ENCODE data around the gene PTMS.

The PTMS gene

GRCh38 chr12:6723607-6724408 is 42.4 kb upstream of the PTMS start, which contains the start of gene COPS7A:
COPS7A (plus strand) TSS chr12:6724046; CDS start chr12:6724657, 611 bp downstream.
- Histone ChIP-seq H3K4ac (ENCODE audit: low read length) (no peak within 1 kb of the TSS), H3K4me2 (ENCODE audit: insufficient read depth, low read length, poor library complexity, severe bottlenecking) (peak within 1 kb of the TSS; percentile 88), H2BK12ac (ENCODE audit: low read length) (peak within 1 kb of the TSS; percentile 0), H3K14ac (ENCODE audit: low read length) (peak within 1 kb of the TSS; percentile 5), H3K36me3 (replicated peaks in 1 of 2; ENCODE audit: control insufficient read depth in 2 of 2, insufficient read depth in 2 of 2, low read length in 2 of 2) (peaks cover 6 to 23% of the 10 kb centered on the region in 2 donors), H3K79me1 (ENCODE audit: low read depth, low read length) (no peaks in the 10 kb centered on the region), H2BK15ac (ENCODE audit: low read length) (no peak within 1 kb of the TSS), H3K4me3 (ENCODE audit: low read length in 2 of 2) (peak within 1 kb of the TSS; percentile 76 to 80), H4K91ac (ENCODE audit: low read depth, low read length, poor library complexity) (no peak within 1 kb of the TSS), H2BK5ac (ENCODE audit: low read length) (no peak within 1 kb of the TSS), H3K18ac (ENCODE audit: low read length) (peak within 1 kb of the TSS; percentile 84), H3K23ac (ENCODE audit: low read depth, low read length, poor library complexity) (peak within 1 kb of the TSS; percentile 83), H2BK120ac (ENCODE audit: low read depth, low read length) (no peak within 1 kb of the TSS), H3K27ac (replicated peaks; ENCODE audit: low read length) (peak within 1 kb of the TSS; percentile 82), H4K8ac (ENCODE audit: low read depth, low read length) (no peak within 1 kb of the TSS), H3K9me3 (replicated peaks in 1 of 2; ENCODE audit: control insufficient read depth in 2 of 2, insufficient read depth in 1 of 2, low read depth in 1 of 2, low read length in 2 of 2) (no peaks in the 10 kb centered on the region), H2AFZ (ENCODE audit: low read length) (peak within 1 kb of the TSS; percentile 84), H2AK5ac (ENCODE audit: low read depth, low read length) (peak within 1 kb of the TSS; percentile 13), H3K9ac (ENCODE audit: low read depth, low read length, poor library complexity) (peak within 1 kb of the TSS; percentile 82), H3K27me3 (ENCODE audit: control insufficient read depth in 3 of 3, insufficient read depth in 3 of 3, low read depth in 1 of 3, low read length in 3 of 3) (no peaks in the 10 kb centered on the region), H3K4me1 (ENCODE audit: control insufficient read depth in 2 of 2, insufficient read depth in 1 of 2, low read depth in 1 of 2, low read length in 2 of 2) (peaks cover 3 to 5% of the 10 kb centered on the region in 2 donors)
- no CpG with 5 or more reads among the region's 49 CpGs for WGBS, 2 donors (ENCODE audit: extremely low coverage in 2 of 2, insufficient read length in 2 of 2, insufficient replicate concordance in 1 of 2)
- peak; percentile 96 for DNase-seq (ENCODE audit: low spot score)

GRCh38 chr12:6724409-6724797 is 41.8 kb upstream of the PTMS start:
- no peaks in the 10 kb centered on the region for H3K9me3 ChIP-seq (replicated peaks in 1 of 2; ENCODE audit: control insufficient read depth in 2 of 2, insufficient read depth in 1 of 2, low read depth in 1 of 2, low read length in 2 of 2)
- no peak overlapping the region for H3K4ac ChIP-seq (ENCODE audit: low read length)
- peak overlapping the region; percentile 5 for H3K14ac ChIP-seq (ENCODE audit: low read length)
- H4K8ac ChIP-seq (ENCODE audit: low read depth, low read length), result no peak overlapping the region
- peaks cover 10 to 29% of the 10 kb centered on the region in 2 donors for H3K36me3 ChIP-seq (replicated peaks in 1 of 2; ENCODE audit: control insufficient read depth in 2 of 2, insufficient read depth in 2 of 2, low read length in 2 of 2)
- H2AK5ac ChIP-seq (ENCODE audit: low read depth, low read length), result peak overlapping the region; percentile 13
- H3K79me1 ChIP-seq (ENCODE audit: low read depth, low read length), result peaks cover under 1% of the 10 kb centered on the region
- H3K9ac ChIP-seq (ENCODE audit: low read depth, low read length, poor library complexity), result peak overlapping the region; percentile 82
- H3K18ac ChIP-seq (ENCODE audit: low read length), result peak overlapping the region; percentile 49
- H2BK12ac ChIP-seq (ENCODE audit: low read length), result peak overlapping the region; percentile 0
- H3K4me1 ChIP-seq (ENCODE audit: control insufficient read depth in 2 of 2, insufficient read depth in 1 of 2, low read depth in 1 of 2, low read length in 2 of 2), result peaks cover 3 to 5% of the 10 kb centered on the region in 2 donors
- peak overlapping the region; percentile 82 for H3K27ac ChIP-seq (replicated peaks; ENCODE audit: low read length)
- no CpG with 5 or more reads among the region's 10 CpGs for WGBS, 2 donors (ENCODE audit: extremely low coverage in 2 of 2, insufficient read length in 2 of 2, insufficient replicate concordance in 1 of 2)
- peak overlapping the region; percentile 84 for H2AFZ ChIP-seq (ENCODE audit: low read length)
- no peak for DNase-seq (ENCODE audit: low spot score)
- peak overlapping the region; percentile 88 for H3K4me2 ChIP-seq (ENCODE audit: insufficient read depth, low read length, poor library complexity, severe bottlenecking)
- peak overlapping the region; percentile 83 for H3K23ac ChIP-seq (ENCODE audit: low read depth, low read length, poor library complexity)
- H2BK15ac ChIP-seq (ENCODE audit: low read length), result no peak overlapping the region
- no peaks in the 10 kb centered on the region for H3K27me3 ChIP-seq (ENCODE audit: control insufficient read depth in 3 of 3, insufficient read depth in 3 of 3, low read depth in 1 of 3, low read length in 3 of 3)
- H4K91ac ChIP-seq (ENCODE audit: low read depth, low read length, poor library complexity), result no peak overlapping the region
- H2BK120ac ChIP-seq (ENCODE audit: low read depth, low read length), result no peak overlapping the region
- no peak overlapping the region for H2BK5ac ChIP-seq (ENCODE audit: low read length)
- peak overlapping the region; percentile 76 to 80 for H3K4me3 ChIP-seq (ENCODE audit: low read length in 2 of 2)

GRCh38 chr12:6725350-6725749 is 40.8 kb upstream of the PTMS start:
- peaks cover 3 to 5% of the 10 kb centered on the region in 2 donors for H3K4me1 ChIP-seq (ENCODE audit: control insufficient read depth in 2 of 2, insufficient read depth in 1 of 2, low read depth in 1 of 2, low read length in 2 of 2)
- H2AK5ac ChIP-seq (ENCODE audit: low read depth, low read length), result no peak overlapping the region
- H3K36me3 ChIP-seq (replicated peaks in 1 of 2; ENCODE audit: control insufficient read depth in 2 of 2, insufficient read depth in 2 of 2, low read length in 2 of 2), result peaks cover 14 to 38% of the 10 kb centered on the region in 2 donors
- no peak overlapping the region for H2AFZ ChIP-seq (ENCODE audit: low read length)
- no peak overlapping the region for H3K4me2 ChIP-seq (ENCODE audit: insufficient read depth, low read length, poor library complexity, severe bottlenecking)
- no peak overlapping the region for H2BK15ac ChIP-seq (ENCODE audit: low read length)
- no peak overlapping the region for H4K8ac ChIP-seq (ENCODE audit: low read depth, low read length)
- H2BK120ac ChIP-seq (ENCODE audit: low read depth, low read length), result no peak overlapping the region
- no peak overlapping the region for H2BK5ac ChIP-seq (ENCODE audit: low read length)
- H3K14ac ChIP-seq (ENCODE audit: low read length), result no peak overlapping the region
- WGBS, 2 donors (ENCODE audit: extremely low coverage in 2 of 2, insufficient read length in 2 of 2, insufficient replicate concordance in 1 of 2), result no CpG with 5 or more reads among the region's 7 CpGs
- H3K4ac ChIP-seq (ENCODE audit: low read length), result no peak overlapping the region
- no peak for DNase-seq (ENCODE audit: low spot score)
- no peak overlapping the region for H4K91ac ChIP-seq (ENCODE audit: low read depth, low read length, poor library complexity)
- no peak overlapping the region for H2BK12ac ChIP-seq (ENCODE audit: low read length)
- H3K9me3 ChIP-seq (replicated peaks in 1 of 2; ENCODE audit: control insufficient read depth in 2 of 2, insufficient read depth in 1 of 2, low read depth in 1 of 2, low read length in 2 of 2), result no peaks in the 10 kb centered on the region
- no peak overlapping the region for H3K4me3 ChIP-seq (ENCODE audit: low read length in 2 of 2)
- H3K9ac ChIP-seq (ENCODE audit: low read depth, low read length, poor library complexity), result no peak overlapping the region
- no peak overlapping the region for H3K23ac ChIP-seq (ENCODE audit: low read depth, low read length, poor library complexity)
- no peak overlapping the region for H3K27ac ChIP-seq (replicated peaks; ENCODE audit: low read length)
- no peaks in the 10 kb centered on the region for H3K27me3 ChIP-seq (ENCODE audit: control insufficient read depth in 3 of 3, insufficient read depth in 3 of 3, low read depth in 1 of 3, low read length in 3 of 3)
- H3K18ac ChIP-seq (ENCODE audit: low read length), result no peak overlapping the region
- H3K79me1 ChIP-seq (ENCODE audit: low read depth, low read length), result peaks cover 1% of the 10 kb centered on the region

GRCh38 chr12:6729186-6729585 is 37.0 kb upstream of the PTMS start:
- Histone ChIP-seq H2BK15ac (ENCODE audit: low read length) (no peak overlapping the region), H3K27me3 (ENCODE audit: control insufficient read depth in 3 of 3, insufficient read depth in 3 of 3, low read depth in 1 of 3, low read length in 3 of 3) (no peaks in the 10 kb centered on the region), H3K9me3 (replicated peaks in 1 of 2; ENCODE audit: control insufficient read depth in 2 of 2, insufficient read depth in 1 of 2, low read depth in 1 of 2, low read length in 2 of 2) (no peaks in the 10 kb centered on the region), H2BK5ac (ENCODE audit: low read length) (no peak overlapping the region), H2BK12ac (ENCODE audit: low read length) (no peak overlapping the region), H3K14ac (ENCODE audit: low read length) (no peak overlapping the region), H3K4me2 (ENCODE audit: insufficient read depth, low read length, poor library complexity, severe bottlenecking) (no peak overlapping the region), H3K4me3 (ENCODE audit: low read length in 2 of 2) (peak overlapping the region in 1 of 2 donors; percentile 11), H3K79me1 (ENCODE audit: low read depth, low read length) (peaks cover 2% of the 10 kb centered on the region), H3K4me1 (ENCODE audit: control insufficient read depth in 2 of 2, insufficient read depth in 1 of 2, low read depth in 1 of 2, low read length in 2 of 2) (peaks cover 3 to 5% of the 10 kb centered on the region in 2 donors), H3K18ac (ENCODE audit: low read length) (no peak overlapping the region), H4K91ac (ENCODE audit: low read depth, low read length, poor library complexity) (peak overlapping the region; percentile 64), H3K9ac (ENCODE audit: low read depth, low read length, poor library complexity) (peak overlapping the region; percentile 3), H2BK120ac (ENCODE audit: low read depth, low read length) (no peak overlapping the region), H2AK5ac (ENCODE audit: low read depth, low read length) (peak overlapping the region; percentile 72), H3K23ac (ENCODE audit: low read depth, low read length, poor library complexity) (peak overlapping the region; percentile 52), H3K4ac (ENCODE audit: low read length) (no peak overlapping the region), H3K27ac (replicated peaks; ENCODE audit: low read length) (no peak overlapping the region), H3K36me3 (replicated peaks in 1 of 2; ENCODE audit: control insufficient read depth in 2 of 2, insufficient read depth in 2 of 2, low read length in 2 of 2) (peaks cover 29 to 62% of the 10 kb centered on the region in 2 donors), H2AFZ (ENCODE audit: low read length) (no peak overlapping the region), H4K8ac (ENCODE audit: low read depth, low read length) (no peak overlapping the region)
- no peak for DNase-seq (ENCODE audit: low spot score)
- WGBS, 2 donors (ENCODE audit: extremely low coverage in 2 of 2, insufficient read length in 2 of 2, insufficient replicate concordance in 1 of 2), result no CpG with 5 or more reads among the region's 18 CpGs

All from neuronal stem cell (in vitro differentiated cells).